HepG2 (cell line): ENCODE results near the gene C5orf52. TPM values are rescaled to one million over a fixed set of nuclear protein-coding genes. Genes with fewer than 3 reads are reported as not detected.

Experiments used
- ATAC-seq: fragments of 200-7000 bp; cut with Tn5 transposase; 3 replicates; pipeline ENCODE4 v1.9.1; 2020; ENCODE audit warnings: mild to moderate bottlenecking, moderate library complexity
- BruUV-seq: library from RNA; stranded (reverse); fragments of 400-500 nt; replicated peaks from 2 replicates; lab custom pipeline; 2021; lab: Mats Ljungman, UMichigan
- CTCF ChIA-PET: fragments of 300-600 bp; formaldehyde crosslinking; extraction: SDS; loops from one replicate; lab custom pipeline; 2021; ENCODE audit warnings: low total read pairs, inconsistent platforms, low intra/inter-chr PET ratio; lab: Yijun Ruan, JAX
- POLR2A ChIA-PET: fragments of 350-600 bp; sonication (Branson Sonifier 250); formaldehyde crosslinking; loops from one replicate; lab custom pipeline; 2020; ENCODE audit warnings: antibody characterized with exemption, inconsistent platforms; lab: Yijun Ruan, JAX
- DNase-seq: peaks from one replicate; pipeline ENCODE4 v3.0.0-alpha.2; 2015; ENCODE audit warnings: low spot score
- FAIRE-seq: peaks from 3 replicates; lab custom pipeline; 2011; peaks lifted over from hg19 to GRCh38; lab: Jason Lieb, UNC
- H2AFZ ChIP-seq: one replicate; pipeline ENCODE4 v1.6.1; 2011; ENCODE audit warnings: low read length, inconsistent platforms
- H3K27ac ChIP-seq: fragments of 300-600 bp; 3 replicates; pipeline ENCODE4 v1.8.0; 2011; ENCODE audit warnings: mixed run types, mild to moderate bottlenecking, mixed read lengths, low read length, inconsistent platforms; ENCODE audit not compliant: insufficient read depth; ENCODE audit errors: extremely low read length
- H3K27me3 ChIP-seq, 2 experiments: fragments of 200-600 bp in 1 of 2; 2 replicates in 1 of 2; 3 replicates in 1 of 2; pipeline versions ENCODE4 v1.6.0 to v1.8.0; 2011; ENCODE audit warnings: low read length in 2 of 2, mild to moderate bottlenecking in 2 of 2, moderate library complexity in 2 of 2, inconsistent platforms in 1 of 2; ENCODE audit not compliant: insufficient read depth in 2 of 2, control insufficient read depth in 1 of 2
- H3K36me3 ChIP-seq, 2 experiments: fragments of 200-600 bp in 1 of 2; replicated peaks in 1 of 2; 2 replicates in 1 of 2; 3 replicates in 1 of 2; pipeline versions ENCODE4 v1.5.1 to v1.8.0; 2011; ENCODE audit warnings: low read length in 2 of 2, inconsistent platforms in 1 of 2; ENCODE audit not compliant: insufficient read depth in 2 of 2, control insufficient read depth in 1 of 2
- H3K4me1 ChIP-seq: 2 replicates; pipeline ENCODE4 v1.5.1; 2012; ENCODE audit warnings: low read length, inconsistent platforms; ENCODE audit not compliant: insufficient read depth
- H3K4me2 ChIP-seq: 2 replicates; pipeline ENCODE4 v1.6.0; 2011; ENCODE audit warnings: low read depth, low read length, inconsistent platforms
- H3K4me3 ChIP-seq, 3 experiments: fragments of 200-600 bp in 1 of 3; sonication (generic), shearing (Covaris generic) in 1 of 3; replicated peaks in 1 of 3; 2 replicates each; pipeline ENCODE4 v1.5.1; 2011 to 2016; ENCODE audit warnings: low read length in 3 of 3, inconsistent platforms in 2 of 3, low read depth in 2 of 3, mild to moderate bottlenecking in 2 of 3, control low read depth in 1 of 3, mixed read lengths in 1 of 3; ENCODE audit not compliant: insufficient read depth in 1 of 3
- H3K79me2 ChIP-seq: one replicate; pipeline ENCODE4 v1.6.1; 2011; ENCODE audit warnings: low read length, inconsistent platforms; ENCODE audit not compliant: insufficient read depth
- H3K9ac ChIP-seq: 2 replicates; pipeline ENCODE4 v1.6.0; 2011; ENCODE audit warnings: mild to moderate bottlenecking, low read depth, low read length, inconsistent platforms; ENCODE audit not compliant: insufficient read depth
- H3K9me3 ChIP-seq: 2 replicates; pipeline ENCODE4 v1.5.1; 2012; ENCODE audit warnings: mild to moderate bottlenecking, low read length
- H4K20me1 ChIP-seq: 2 replicates; pipeline ENCODE4 v1.6.0; 2011; ENCODE audit warnings: inconsistent platforms, mild to moderate bottlenecking, low read length, moderate library complexity; ENCODE audit not compliant: insufficient read depth
- CEBPB ChIP-seq: IDR thresholded peaks from 2 replicates; pipeline ENCODE4 v1.6.1; 2011; ENCODE audit warnings: low read depth, low read length, improper control_type of control experiment, borderline replicate concordance
- CHD2 ChIP-seq: IDR thresholded peaks from 2 replicates; pipeline ENCODE4 v1.6.1; 2011; ENCODE audit warnings: low read depth, low read length, improper control_type of control experiment
- ERF ChIP-seq: IDR thresholded peaks from 2 replicates; pipeline ENCODE4 v1.6.1; 2018; ENCODE audit warnings: missing biosample characterization, missing genetic modification reagents
- GFI1 ChIP-seq: sonication (generic); formaldehyde crosslinking; IDR thresholded peaks from 2 replicates; pipeline ENCODE4 v1.5.0; 2020; ENCODE audit warnings: missing genetic modification reagents, mild to moderate bottlenecking, borderline replicate concordance
- HOXA5 ChIP-seq: sonication (generic); formaldehyde crosslinking; IDR thresholded peaks from 2 replicates; pipeline ENCODE4 v1.4.0; 2020; ENCODE audit warnings: missing genetic modification reagents
- IKZF4 ChIP-seq: sonication (generic); formaldehyde crosslinking; IDR thresholded peaks from 2 replicates; pipeline ENCODE4 v1.5.1; 2020; ENCODE audit warnings: borderline replicate concordance, mild to moderate bottlenecking, low read depth, missing genetic modification reagents; ENCODE audit errors: not compliant biosample characterization
- KDM3A ChIP-seq: IDR thresholded peaks from 2 replicates; pipeline ENCODE4 v1.6.1; 2018; ENCODE audit warnings: low read depth, missing compliant biosample characterization
- NFRKB ChIP-seq: fragments of 450-650 bp; IDR thresholded peaks from 2 replicates; pipeline ENCODE4 v1.6.1; 2017
- RARA ChIP-seq: IDR thresholded peaks from 2 replicates; pipeline ENCODE4 v1.6.1; 2016; ENCODE audit warnings: missing genetic modification reagents, missing compliant biosample characterization
- SCMH1 ChIP-seq: sonication (generic); formaldehyde crosslinking; IDR thresholded peaks from 2 replicates; pipeline ENCODE4 v1.9.0; 2021; ENCODE audit warnings: missing genetic modification reagents, mild to moderate bottlenecking, borderline replicate concordance
- SOX13 ChIP-seq, 3 experiments: fragments of 450-650 bp in 1 of 3; sonication (generic) in 1 of 3; formaldehyde crosslinking in 1 of 3; IDR thresholded peaks in 2 of 3; conservative IDR thresholded peaks in 1 of 3; 2 replicates each; pipeline versions ENCODE4 v1.5.0 to v1.6.1; 2016 to 2020; ENCODE audit warnings: antibody characterized with exemption in 1 of 3, mild to moderate bottlenecking in 1 of 3, missing compliant biosample characterization in 1 of 3, missing genetic modification reagents in 1 of 3, moderate library complexity in 1 of 3
- ZBTB33 ChIP-seq: sonication (generic); formaldehyde crosslinking; IDR thresholded peaks from 2 replicates; pipeline ENCODE4 v1.4.0; 2020; ENCODE audit warnings: missing genetic modification reagents
- ZFP90 ChIP-seq: sonication (generic); formaldehyde crosslinking; IDR thresholded peaks from 2 replicates; pipeline ENCODE4 v1.8.0; 2022; ENCODE audit warnings: missing genetic modification reagents, mild to moderate bottlenecking, inconsistent platforms, borderline replicate concordance
- ZNF20 ChIP-seq: sonication (generic); formaldehyde crosslinking; IDR thresholded peaks from 2 replicates; pipeline ENCODE4 v1.4.0; 2020; ENCODE audit warnings: mild to moderate bottlenecking, moderate library complexity, missing genetic modification reagents
- ZNF549 ChIP-seq: sonication (generic); formaldehyde crosslinking; IDR thresholded peaks from 2 replicates; pipeline ENCODE4 v1.5.0; 2020; ENCODE audit warnings: missing genetic modification reagents
- ZNF569 ChIP-seq: sonication (generic); formaldehyde crosslinking; IDR thresholded peaks from 2 replicates; pipeline ENCODE4 v1.5.0; 2020; ENCODE audit warnings: mild to moderate bottlenecking, missing genetic modification reagents, moderate library complexity, borderline replicate concordance
- WGBS: methylation state at CpG from one replicate; pipeline ENCODE4 v1.1.6; 2017; ENCODE audit warnings: low lambda C conversion rate; 5-methylcytosine and 5-hydroxymethylcytosine counted together
- in situ Hi-C: cut with HindIII; loops from 2 replicates; pipeline ENCODE4 v1.10.0; 2017; ENCODE audit warnings: low pct_unique_long_range_greater_than_20kb; ENCODE audit not compliant: extremely low pct_ligation_motif_present
- intact Hi-C: fragments of 100-400 bp; cut with micrococcal nuclease; formaldehyde crosslinking; loops from one replicate; pipeline ENCODE4 v1.10.0; 2022; ENCODE audit not compliant: unreplicated experiment
- polyA plus RNA-seq, 8 experiments: library from polyadenylated mRNA; depleted of rRNA in 3 of 8; stranded (reverse) in 7 of 8; unstranded in 1 of 8; fragments of >200 nt; fragmentation: Illumina TruSeq in 4 of 8; extraction: Trizol in 4 of 8; gene quantifications; 2 replicates each; pipeline versions ENCODE4 v1.2.1 to v1.2.3, GENCODE V29; 2011 to 2016; ENCODE audit warnings: low read depth in 4 of 8, missing spikeins in 1 of 8, mixed read lengths in 1 of 8; ENCODE audit not compliant: insufficient read depth in 1 of 8
- total RNA-seq, 5 experiments: library from RNA; depleted of rRNA; stranded (reverse); fragments of >200 nt; fragmentation: Illumina TruSeq; extraction: Trizol; gene quantifications; 2 replicates each; pipeline ENCODE4 v1.2.3, GENCODE V29; 2016; ENCODE audit warnings: low read depth in 1 of 5
- TF ChIP-seq, protein P1 (sequence below): sonication (generic); formaldehyde crosslinking; IDR thresholded peaks from 2 replicates; pipeline ENCODE4 v1.4.0; 2020; ENCODE audit warnings: missing genetic modification reagents

The C5orf52 gene
- total and polyA plus RNA-seq, 2 of the 13 experiments (the other 11 are each of a cell fraction or from before 2014, with no cell fraction given), result not detected

DNA sequence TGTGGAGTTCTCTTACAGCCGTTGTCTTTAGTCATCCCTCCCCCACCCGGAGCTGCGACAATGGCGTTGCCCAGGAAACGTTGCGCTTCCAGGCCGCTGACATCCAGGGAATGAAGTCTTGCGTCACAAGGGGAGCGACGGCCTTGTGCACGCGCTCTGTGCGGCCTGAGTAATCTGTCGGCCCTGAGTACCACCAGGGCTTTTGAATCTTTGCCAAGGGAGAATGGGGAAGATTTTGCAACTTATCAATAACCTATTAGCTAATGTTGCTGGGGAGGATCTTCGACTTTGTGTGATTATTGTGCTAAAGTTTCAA, 19.0 kb upstream of the C5orf52 start, which contains the start of gene SOX30:
TSS of gene SOX30 (minus strand) at position 62 of the 316 bp plus-strand sequence. CDS start 360 bp downstream, outside the sequence.
- no peak for ATAC-seq
- H3K36me3 ChIP-seq, result no peaks in the 10 kb centered on the region
- no peak for FAIRE-seq
- 56% methylated on average over 12 of the region's 15 CpGs for WGBS
- peak; percentile 7 for DNase-seq
- TF ChIP-seq, protein P1, sequence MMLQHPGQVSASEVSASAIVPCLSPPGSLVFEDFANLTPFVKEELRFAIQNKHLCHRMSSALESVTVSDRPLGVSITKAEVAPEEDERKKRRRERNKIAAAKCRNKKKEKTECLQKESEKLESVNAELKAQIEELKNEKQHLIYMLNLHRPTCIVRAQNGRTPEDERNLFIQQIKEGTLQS, result no peak
- TF ChIP-seq ZBTB33, result peak; percentile 88
- peak; percentile 69 for TF ChIP-seq CEBPB
- TF ChIP-seq CHD2, result no peak
- TF ChIP-seq, all 625 proteins: peak for 2
- Histone ChIP-seq H3K9ac (no peak within 1 kb of the TSS), H3K4me2 (no peak within 1 kb of the TSS), H3K9me3 (peaks cover 2% of the 10 kb centered on the region; the same call in 1 of the 2 replicates), H3K27ac (no peak within 1 kb of the TSS), H3K4me1 (no peaks in the 10 kb centered on the region), H3K27me3 (peaks cover 0 to 5% of the 10 kb centered on the region in 2 experiments; a peak in 1 of 5 replicates), H3K4me3 (no peak within 1 kb of the TSS), H3K79me2 (no peaks in the 10 kb centered on the region), H4K20me1 (no peaks in the 10 kb centered on the region), H2AFZ (no peak within 1 kb of the TSS)
- BruUV-seq, result no TSS peak
- intact Hi-C loops, result no loop called here
- CTCF ChIA-PET, result no interaction called here
- POLR2A ChIA-PET, result no interaction called here
- in situ Hi-C loops, result no loop called here

- BruUV-seq, result no TSS peak
- in situ Hi-C loops, result no loop called here
- Histone ChIP-seq H3K9ac (no peak overlapping the region), H3K27ac (no peak overlapping the region), H3K4me2 (no peak overlapping the region), H2AFZ (no peak overlapping the region), H3K36me3 (no peaks in the 10 kb centered on the region), H4K20me1 (no peaks in the 10 kb centered on the region), H3K4me3 (no peak overlapping the region), H3K79me2 (no peaks in the 10 kb centered on the region), H3K9me3 (peaks cover 4% of the 10 kb centered on the region; the same call in 1 of the 2 replicates), H3K4me1 (no peaks in the 10 kb centered on the region), H3K27me3 (peaks cover 0 to 5% of the 10 kb centered on the region in 2 experiments; a peak in 1 of 5 replicates)
- DNase-seq (no peak), ATAC-seq (no peak), FAIRE-seq (no peak)
- 26% methylated on average over 2 of the region's 2 CpGs for WGBS
- CTCF ChIA-PET, result no interaction called here
- POLR2A ChIA-PET, result no interaction called here
- intact Hi-C loops, result no loop called here
- TF ChIP-seq RARA (CRISPR knock-in tag), result no peak
- TF ChIP-seq ERF (CRISPR knock-in tag), result no peak
- no peak for TF ChIP-seq NFRKB
- TF ChIP-seq SCMH1 (CRISPR knock-in tag), result no peak
- no peak for TF ChIP-seq IKZF4 (CRISPR knock-in tag)
- TF ChIP-seq KDM3A, result no peak
- no peak for TF ChIP-seq ZNF569 (CRISPR knock-in tag)
- no peak for TF ChIP-seq ZNF549 (CRISPR knock-in tag)
- no peak for TF ChIP-seq HOXA5 (CRISPR knock-in tag)
- no peak for TF ChIP-seq SOX13 (IDR thresholded peaks at IDR 0.05)
- no peak for TF ChIP-seq SOX13 (CRISPR knock-in tag; conservative IDR thresholded peaks at IDR 0.05 in 1 of 2, IDR thresholded peaks at IDR 0.05 in 1 of 2)
- no peak for TF ChIP-seq ZFP90 (CRISPR knock-in tag)
- TF ChIP-seq ZNF20 (CRISPR knock-in tag), result no peak
- TF ChIP-seq GFI1, result no peak
Measured at GRCh38 chr5:157657516-157657915, 13.8 kb upstream of the C5orf52 start.
